NCI-H446 (cell line): Measurements from ENCODE around the gene SLC15A5.

ENCODE experiments used
- DNase-seq, 2 experiments: peaks; one replicate each; lab custom pipeline; 2025; lab: John Stamatoyannopoulos, UW

The SLC15A5 gene

DNA sequence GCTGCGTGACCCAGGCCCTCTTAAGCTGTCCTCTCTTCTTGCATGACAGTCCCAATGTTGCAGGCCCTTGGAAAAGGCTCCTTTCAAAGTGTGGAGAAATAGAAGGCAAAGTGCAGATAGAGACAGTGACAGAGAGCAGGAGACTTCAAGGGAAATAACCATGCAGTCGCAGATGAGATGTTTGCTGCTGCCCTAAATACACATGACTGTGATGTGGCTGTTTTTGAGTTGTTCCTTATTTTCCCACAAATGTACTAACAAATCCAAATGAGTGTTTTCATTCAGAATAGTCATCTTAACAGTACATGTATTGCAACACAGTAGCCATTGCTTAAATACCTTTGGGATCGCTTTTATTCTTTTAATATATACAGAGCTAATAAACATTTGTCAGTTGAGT lies 101.6 kb downstream of the SLC15A5 start:
- no peak for DNase-seq

DNA sequence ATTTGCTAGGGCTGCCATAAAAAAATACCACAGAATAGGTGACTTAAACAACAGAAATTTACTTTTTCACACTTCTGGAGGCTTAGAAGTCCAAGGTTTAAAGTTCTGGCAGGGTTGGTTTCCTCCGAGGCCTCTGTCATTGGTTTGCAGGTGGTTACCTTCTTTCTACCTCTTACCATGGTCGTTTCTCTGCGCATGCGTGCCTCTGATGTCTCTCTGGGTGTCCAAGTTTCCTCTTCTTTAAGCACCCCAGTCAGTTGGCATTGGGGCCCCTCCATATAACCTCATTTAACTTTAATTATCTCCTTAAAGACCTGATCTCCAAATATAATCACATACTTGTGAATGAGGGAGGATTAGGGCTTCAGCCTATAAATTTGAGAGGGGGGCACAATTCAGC lies 103.2 kb downstream of the SLC15A5 start:
- DNase-seq: no peak

GRCh38 chr12:16171348-16171747 lies 106.1 kb downstream of the SLC15A5 start:
- no peak for DNase-seq

- DNase-seq: no peak
Measured at GRCh38 chr12:16168078-16168477, 109.4 kb downstream of the SLC15A5 start.

DNA sequence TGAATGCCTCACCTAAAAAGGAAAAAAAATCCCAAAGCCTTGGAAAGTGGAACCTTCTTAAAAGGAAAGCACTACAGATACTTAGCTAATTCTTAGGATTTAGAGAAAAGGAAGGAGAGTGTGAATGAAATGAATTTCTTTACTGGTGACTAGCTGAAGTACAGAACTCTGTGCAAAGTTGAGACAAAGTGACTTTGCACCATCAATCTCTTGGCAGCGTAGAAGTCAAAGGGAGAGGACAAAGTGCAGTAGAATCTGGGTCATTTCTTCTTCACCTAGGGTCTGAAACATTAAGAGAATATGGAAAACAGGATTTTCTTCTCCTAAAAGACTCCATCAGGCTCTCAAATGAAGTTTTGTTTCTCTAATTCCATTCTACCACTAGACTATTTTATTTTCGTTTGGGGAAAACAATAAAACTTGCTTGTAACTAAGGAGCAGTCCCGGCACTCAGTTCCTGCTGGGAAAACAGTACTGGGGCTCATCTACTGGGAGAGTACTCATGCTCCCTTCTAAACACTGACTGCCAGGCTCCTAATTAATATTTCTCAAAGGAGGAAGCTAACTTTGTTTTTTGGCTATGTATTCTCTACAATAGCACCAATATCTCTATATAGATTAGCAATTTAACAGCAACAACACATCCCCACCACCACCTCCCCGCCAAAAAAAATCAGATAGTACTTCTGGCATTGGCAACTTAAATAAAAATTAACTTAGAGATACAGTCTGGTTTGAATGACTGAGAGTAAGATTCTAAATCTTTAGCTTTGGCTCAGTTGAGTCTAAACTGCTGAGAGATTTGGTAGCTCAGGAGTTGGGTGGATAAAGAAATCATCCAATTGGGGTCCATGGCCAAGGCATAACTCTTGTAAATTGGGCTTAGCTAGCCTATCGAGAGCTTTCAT lies 110.7 kb downstream of the SLC15A5 start:
- DNase-seq: no peak

DNA sequence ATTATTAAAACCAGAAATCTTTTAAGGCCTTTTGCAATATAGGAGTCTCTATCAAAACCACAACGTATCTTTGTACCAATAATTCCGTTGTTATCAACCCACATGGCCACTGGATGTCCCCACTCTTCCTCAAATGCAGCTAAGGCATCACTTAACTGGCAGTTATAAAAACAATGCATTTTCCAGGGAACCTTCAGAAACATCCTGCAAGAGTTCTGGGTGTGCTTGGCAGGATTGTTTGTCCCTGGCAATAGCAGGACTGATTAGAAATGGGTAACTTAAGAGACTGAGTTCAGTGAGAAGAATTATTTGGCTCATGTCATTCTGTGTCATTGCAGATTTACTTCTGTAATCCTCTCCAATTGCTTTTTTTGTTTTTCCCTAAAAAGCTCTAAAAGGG lies 112.0 kb downstream of the SLC15A5 start:
- peak in 1 of 2 experiments; percentile 32 for DNase-seq

DNA sequence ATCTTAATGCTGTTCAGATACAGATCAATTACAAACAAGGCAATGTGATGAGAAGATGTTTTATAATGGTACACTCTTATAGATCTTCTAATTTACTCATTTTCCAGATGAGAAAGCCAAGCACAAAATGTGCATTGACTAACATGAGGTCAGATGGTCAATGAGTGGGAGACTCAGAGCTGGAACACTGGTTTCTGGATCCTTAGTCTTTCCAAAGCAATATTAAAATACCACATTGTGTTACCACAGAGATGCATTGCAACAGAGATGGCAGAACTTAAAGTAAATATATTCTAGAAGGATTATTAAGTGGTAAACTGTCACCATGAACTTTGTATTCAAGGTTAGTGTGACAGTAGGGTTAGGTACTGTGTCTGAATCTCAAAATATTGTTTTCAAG lies 113.6 kb downstream of the SLC15A5 start:
- DNase-seq: no peak

DNA sequence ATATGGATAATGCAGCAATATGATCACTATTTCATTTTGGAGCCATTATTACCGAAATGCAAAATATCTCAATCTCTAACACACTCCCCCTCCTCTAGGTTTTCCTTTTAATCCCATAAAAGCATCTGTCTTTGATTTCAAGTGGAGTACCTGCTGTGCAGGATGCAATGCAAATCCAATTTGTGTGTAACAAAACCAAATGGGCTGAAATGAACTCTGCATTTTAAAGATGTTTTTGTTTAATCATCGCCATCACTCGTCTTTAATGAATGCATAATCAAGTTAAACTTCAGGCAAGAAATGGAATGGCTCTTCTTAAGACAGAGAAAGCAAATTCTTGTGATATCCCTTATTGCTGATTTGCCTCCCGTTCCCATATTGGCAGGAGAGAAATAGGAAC lies 114.3 kb downstream of the SLC15A5 start:
- DNase-seq: no peak

DNA sequence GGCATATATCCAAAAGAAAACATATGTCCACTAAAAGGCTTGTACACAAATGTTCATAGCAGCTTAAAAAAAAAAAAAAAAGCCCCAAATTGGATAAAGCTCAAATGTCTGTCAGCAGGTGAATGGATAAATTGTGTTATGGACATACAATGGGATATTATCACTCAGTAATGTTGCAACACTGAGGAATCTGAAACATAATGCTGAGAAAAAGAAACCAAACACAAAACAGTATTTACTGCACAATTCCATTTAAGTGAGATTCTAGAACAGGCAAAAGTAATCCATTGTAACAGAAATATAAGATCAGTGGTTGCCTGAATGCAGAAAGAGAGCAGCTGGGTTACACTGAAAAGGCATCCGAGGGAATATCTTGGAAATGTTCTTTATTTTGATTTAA lies 117.9 kb downstream of the SLC15A5 start:
- no peak for DNase-seq

- peak in 1 of 2 experiments; percentile 6 for DNase-seq
Measured at GRCh38 chr12:16158050-16158449, 119.4 kb downstream of the SLC15A5 start.

DNA sequence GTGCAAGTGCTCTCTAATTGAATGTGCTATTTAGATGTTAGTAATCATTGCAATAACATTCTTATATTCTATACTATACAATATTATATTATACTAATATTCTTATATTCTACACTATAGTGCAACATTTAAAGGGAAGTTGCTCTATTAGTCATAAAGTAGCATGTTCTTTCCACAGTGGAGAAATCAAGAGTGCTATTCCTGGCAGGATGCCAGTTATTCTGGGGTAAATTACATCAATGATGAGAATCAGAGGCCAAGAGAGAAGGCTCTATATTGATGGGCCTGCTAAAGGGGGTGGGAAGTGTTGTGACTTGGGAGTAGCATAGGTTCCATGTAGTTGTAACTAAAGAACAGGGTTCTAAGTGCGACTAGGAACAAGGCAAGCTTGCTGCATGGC lies 121.5 kb downstream of the SLC15A5 start:
- peak in 1 of 2 experiments; percentile 30 for DNase-seq

- peak in 1 of 2 experiments; percentile 46 for DNase-seq
Measured at GRCh38 chr12:16154990-16155389, 122.5 kb downstream of the SLC15A5 start.

- no peak for DNase-seq
Measured at GRCh38 chr12:16152885-16153673, 124.4 kb downstream of the SLC15A5 start.

- DNase-seq: no peak
Measured at GRCh38 chr12:16150276-16150675, 127.2 kb downstream of the SLC15A5 start.

DNA sequence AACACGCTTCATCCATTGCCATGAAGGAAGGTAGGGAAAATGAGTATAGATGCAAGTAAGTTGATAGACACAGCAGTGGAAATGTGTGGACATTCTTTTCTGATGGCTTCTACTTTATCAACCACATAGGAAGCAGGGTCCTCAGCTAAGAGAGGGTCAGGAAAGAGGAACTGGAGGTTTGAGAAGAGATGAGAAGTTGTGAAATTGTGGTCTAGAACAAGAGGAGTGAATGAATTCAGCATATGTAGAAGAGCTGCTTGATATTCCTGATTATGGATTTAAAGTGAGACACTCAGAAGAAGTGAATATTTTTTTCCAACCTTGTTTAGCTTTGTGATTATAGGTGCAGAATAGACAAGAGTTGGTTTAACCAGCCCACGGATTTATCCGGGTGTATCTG lies 128.5 kb downstream of the SLC15A5 start:
- no peak for DNase-seq
